HEK293 (cell line): ENCODE results near the gene RNU1-3.
"Not testable (repeated sequence)": the region's sequence is repeated elsewhere in the genome, so short reads cannot be mapped to it uniquely, and the experiment has no call there.

ENCODE experiments used
- CTCF ChIA-PET: fragments of 350-600 bp; formaldehyde crosslinking; extraction: SDS; loops from one replicate; lab custom pipeline; 2021; ENCODE audit warnings: antibody characterized with exemption; lab: Yijun Ruan, JAX
- POLR2A ChIA-PET: fragments of 300-600 bp; formaldehyde crosslinking; extraction: SDS; loops from one replicate; lab custom pipeline; 2020; ENCODE audit warnings: antibody characterized with exemption, inconsistent platforms; lab: Yijun Ruan, JAX
- H3K27ac ChIP-seq: fragments of 200-500 bp; sonication (Bioruptor generic); 2 replicates; pipeline ENCODE4 v1.5.1; 2014; ENCODE audit warnings: low read depth, low read length, control low read depth, inconsistent platforms; ENCODE audit errors: extremely low read depth
- H3K36me3 ChIP-seq, 2 experiments: fragments of 200-500 bp in 1 of 2; sonication (Bioruptor generic) in 1 of 2; 1 replicate in 1 of 2; 2 replicates in 1 of 2; pipeline ENCODE4 v1.5.1; 2014 to 2017; ENCODE audit warnings: inconsistent platforms in 2 of 2, low read length in 2 of 2; ENCODE audit not compliant: control insufficient read depth in 2 of 2, insufficient read depth in 1 of 2
- H3K4me1 ChIP-seq: fragments of 200-500 bp; sonication (Bioruptor generic); 2 replicates; pipeline ENCODE4 v1.5.1; 2014; ENCODE audit warnings: mild to moderate bottlenecking, low read length, inconsistent platforms; ENCODE audit not compliant: control insufficient read depth, insufficient read depth
- H3K4me3 ChIP-seq: 2 replicates; pipeline ENCODE4 v1.5.1; 2011; ENCODE audit warnings: low read depth, mild to moderate bottlenecking, control low read depth, low read length, moderate library complexity
- H3K9me3 ChIP-seq: fragments of 200-500 bp; sonication (Bioruptor generic); 2 replicates; pipeline ENCODE4 v1.5.1; 2014; ENCODE audit warnings: low read depth, low read length, inconsistent platforms; ENCODE audit not compliant: control insufficient read depth, insufficient read depth
- GLIS1 ChIP-seq: fragments of 450-650 bp; formaldehyde crosslinking; IDR thresholded peaks from 2 replicates; pipeline ENCODE4 v1.5.1; 2016; ENCODE audit warnings: missing biosample characterization, missing genetic modification characterization
- KLF1 ChIP-seq: fragments of 450-650 bp; formaldehyde crosslinking; IDR thresholded peaks from 2 replicates; pipeline ENCODE4 v1.5.1; 2016; ENCODE audit warnings: missing biosample characterization, missing genetic modification characterization
- ZNF391 ChIP-seq: fragments of 450-650 bp; formaldehyde crosslinking; IDR thresholded peaks from 2 replicates; pipeline ENCODE4 v1.5.1; 2016; ENCODE audit warnings: low read depth, missing biosample characterization, missing genetic modification characterization, borderline replicate concordance
- ZNF664 ChIP-seq: fragments of 450-650 bp; formaldehyde crosslinking; IDR thresholded peaks from 2 replicates; pipeline ENCODE4 v1.5.1; 2016; ENCODE audit warnings: missing biosample characterization, missing genetic modification characterization
- TF ChIP-seq, protein P1 (sequence below): fragments of 450-650 bp; formaldehyde crosslinking; IDR thresholded peaks from 2 replicates; pipeline ENCODE4 v1.5.1; 2016; ENCODE audit warnings: missing biosample characterization, missing genetic modification characterization
- TF ChIP-seq, protein P2 (sequence below): fragments of 450-650 bp; formaldehyde crosslinking; optimal IDR thresholded peaks from 2 replicates; pipeline ENCODE3; 2016; ENCODE audit warnings: missing biosample characterization, mild to moderate bottlenecking, missing genetic modification characterization

Gene RNU1-3

DNA sequence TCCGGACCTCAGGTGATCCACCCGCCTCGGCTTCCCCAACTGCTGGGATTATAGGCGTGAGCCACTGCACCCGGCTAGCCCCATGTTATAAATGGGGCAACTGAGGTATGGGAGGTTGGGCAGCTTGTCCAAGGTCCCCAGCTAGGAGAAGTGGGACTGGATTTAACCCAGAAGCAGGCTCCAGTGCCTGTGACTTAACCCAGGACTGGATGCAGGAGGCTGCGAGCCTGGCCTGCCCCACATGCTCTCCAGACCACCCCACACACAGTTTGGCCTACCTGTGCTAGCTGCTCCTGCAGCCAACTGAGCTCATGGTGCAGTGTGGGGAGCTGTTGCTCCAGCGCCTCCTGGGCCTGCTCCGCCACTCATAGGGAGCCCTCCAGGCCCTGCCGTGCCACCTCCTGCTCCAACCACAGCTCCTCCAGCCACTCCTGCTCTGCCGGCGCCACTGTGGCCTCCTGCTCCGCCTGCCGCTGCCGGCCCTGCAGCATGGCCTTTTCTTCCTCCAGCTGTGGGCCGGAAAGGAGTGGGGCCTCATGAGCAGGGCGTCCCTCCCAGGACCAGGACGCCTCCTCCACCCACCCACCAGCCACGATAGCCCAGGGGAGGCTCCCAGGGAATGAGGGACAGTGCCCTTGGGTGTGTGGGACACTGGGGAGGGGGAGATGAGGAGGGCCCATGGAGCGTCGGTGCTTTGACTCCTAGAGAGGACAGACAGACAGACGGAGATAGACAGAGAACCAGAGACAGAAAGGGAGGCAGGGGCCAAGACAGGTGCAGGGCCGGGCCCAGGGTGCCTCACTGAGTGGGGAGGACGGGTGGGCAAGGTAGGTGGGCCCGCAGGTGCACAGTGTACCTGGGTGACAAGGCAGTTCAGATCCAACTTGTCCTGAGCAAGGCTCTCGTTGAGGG, 41.0 kb downstream of the RNU1-3 start (continued):
- TF ChIP-seq, protein P1, sequence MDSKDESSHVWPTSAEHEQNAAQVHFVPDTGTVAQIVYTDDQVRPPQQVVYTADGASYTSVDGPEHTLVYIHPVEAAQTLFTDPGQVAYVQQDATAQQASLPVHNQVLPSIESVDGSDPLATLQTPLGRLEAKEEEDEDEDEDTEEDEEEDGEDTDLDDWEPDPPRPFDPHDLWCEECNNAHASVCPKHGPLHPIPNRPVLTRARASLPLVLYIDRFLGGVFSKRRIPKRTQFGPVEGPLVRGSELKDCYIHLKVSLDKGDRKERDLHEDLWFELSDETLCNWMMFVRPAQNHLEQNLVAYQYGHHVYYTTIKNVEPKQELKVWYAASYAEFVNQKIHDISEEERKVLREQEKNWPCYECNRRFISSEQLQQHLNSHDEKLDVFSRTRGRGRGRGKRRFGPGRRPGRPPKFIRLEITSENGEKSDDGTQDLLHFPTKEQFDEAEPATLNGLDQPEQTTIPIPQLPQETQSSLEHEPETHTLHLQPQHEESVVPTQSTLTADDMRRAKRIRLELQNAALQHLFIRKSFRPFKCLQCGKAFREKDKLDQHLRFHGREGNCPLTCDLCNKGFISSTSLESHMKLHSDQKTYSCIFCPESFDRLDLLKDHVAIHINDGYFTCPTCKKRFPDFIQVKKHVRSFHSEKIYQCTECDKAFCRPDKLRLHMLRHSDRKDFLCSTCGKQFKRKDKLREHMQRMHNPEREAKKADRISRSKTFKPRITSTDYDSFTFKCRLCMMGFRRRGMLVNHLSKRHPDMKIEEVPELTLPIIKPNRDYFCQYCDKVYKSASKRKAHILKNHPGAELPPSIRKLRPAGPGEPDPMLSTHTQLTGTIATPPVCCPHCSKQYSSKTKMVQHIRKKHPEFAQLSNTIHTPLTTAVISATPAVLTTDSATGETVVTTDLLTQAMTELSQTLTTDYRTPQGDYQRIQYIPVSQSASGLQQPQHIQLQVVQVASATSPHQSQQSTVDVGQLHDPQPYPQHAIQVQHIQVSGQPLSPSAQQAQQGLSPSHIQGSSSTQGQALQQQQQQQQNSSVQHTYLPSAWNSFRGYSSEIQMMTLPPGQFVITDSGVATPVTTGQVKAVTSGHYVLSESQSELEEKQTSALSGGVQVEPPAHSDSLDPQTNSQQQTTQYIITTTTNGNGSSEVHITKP (tag by site-specific recombination), result no peak

DNA sequence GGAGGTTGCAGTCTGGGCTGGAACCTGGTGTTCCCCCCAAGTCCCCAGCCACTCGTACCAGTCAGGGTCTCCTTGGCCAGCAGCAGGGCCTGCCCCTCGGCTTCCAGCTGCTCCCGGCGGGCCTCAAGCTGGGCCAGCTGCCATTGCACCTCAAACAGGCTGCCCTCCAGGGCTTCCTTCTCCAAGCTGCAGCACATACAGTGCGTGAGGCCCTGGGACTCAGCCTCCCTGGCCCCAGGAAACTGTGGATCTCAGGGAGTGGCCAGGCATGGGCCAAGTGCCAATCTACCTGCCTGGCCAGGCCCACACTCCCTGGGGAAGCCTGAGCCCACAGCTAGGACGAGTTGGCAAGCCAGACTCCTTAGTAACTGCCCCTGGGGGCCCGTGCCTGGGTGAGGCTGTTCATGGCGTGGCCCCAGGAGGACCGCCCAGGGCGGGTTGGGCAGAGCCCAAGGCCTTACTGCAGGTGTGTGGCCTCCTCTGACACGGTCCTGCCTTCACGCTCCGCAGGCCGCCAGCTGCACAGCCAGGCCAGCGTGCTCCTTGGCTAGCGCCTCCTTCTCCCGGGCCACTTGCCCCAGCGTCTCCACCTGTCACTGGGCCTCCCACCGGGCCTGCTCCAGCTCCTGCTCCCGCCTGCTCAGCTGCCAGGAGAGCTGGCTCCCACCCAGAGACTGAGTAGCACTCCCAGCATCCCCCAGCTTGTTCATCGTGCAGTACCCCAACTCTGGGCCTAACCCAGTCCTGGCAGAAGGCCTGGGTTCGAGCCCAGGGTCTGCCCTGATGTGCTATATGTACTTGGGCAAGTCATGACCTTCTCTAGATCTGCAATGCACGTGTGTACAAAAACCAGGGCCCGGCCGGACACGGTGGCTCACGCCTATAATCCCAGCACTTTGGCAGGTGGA, 42.7 kb downstream of the RNU1-3 start:
- not testable (repeated sequence) for H3K4me3 ChIP-seq
- TF ChIP-seq, protein P2, sequence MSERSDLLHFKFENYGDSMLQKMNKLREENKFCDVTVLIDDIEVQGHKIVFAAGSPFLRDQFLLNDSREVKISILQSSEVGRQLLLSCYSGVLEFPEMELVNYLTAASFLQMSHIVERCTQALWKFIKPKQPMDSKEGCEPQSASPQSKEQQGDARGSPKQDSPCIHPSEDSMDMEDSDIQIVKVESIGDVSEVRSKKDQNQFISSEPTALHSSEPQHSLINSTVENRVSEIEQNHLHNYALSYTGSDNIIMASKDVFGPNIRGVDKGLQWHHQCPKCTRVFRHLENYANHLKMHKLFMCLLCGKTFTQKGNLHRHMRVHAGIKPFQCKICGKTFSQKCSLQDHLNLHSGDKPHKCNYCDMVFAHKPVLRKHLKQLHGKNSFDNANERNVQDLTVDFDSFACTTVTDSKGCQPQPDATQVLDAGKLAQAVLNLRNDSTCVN, result peak; percentile 22
- TF ChIP-seq KLF1 (tag by site-specific recombination) (peak; percentile 85), GLIS1 (tag by site-specific recombination) (0 out of 2 replicates have a peak, but pooled peaks have one; percentile 15)
- TF ChIP-seq, all 188 proteins: peak for 3; not testable (repeated sequence) for 185
- ChIA-PET CTCF (interaction anchor here (0.6 to 2.2 kb wide), 23 partner anchors 8 to 614 kb away, joined by 3 to 22 read pairs (median 5); partner anchors contain the start of gene NBPF1), POLR2A (interaction anchor here (0.6 to 0.8 kb wide), 3 partner anchors 9 to 83 kb away, joined by 3 to 5 read pairs (median 4); no protein-coding TSS in a partner anchor)
- peaks cover 0 to 84% of the 10 kb centered on the region in 2 experiments; a peak in 2 of 3 replicates for H3K36me3 ChIP-seq
- not testable (repeated sequence) for H3K27ac ChIP-seq, H3K9me3 ChIP-seq, H3K4me1 ChIP-seq

DNA sequence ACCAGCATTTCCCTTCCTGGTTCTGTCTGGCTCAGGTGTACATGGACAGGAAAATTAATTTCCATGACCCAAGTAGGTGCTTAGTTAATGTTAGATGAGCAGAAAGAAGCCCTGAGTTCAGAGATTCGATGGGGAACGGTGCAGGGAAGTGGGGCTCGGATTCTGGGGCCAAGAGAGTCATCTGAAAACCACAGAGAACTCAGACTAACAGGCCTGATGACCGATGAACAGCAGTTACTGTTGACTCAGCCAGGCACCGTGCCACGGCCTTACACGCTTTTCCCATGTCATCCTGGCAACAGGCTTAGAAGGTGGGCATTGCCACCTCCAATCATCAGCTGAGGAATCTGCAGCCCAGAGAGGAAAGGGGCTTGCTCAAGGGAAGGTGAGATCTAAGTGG, 43.4 kb downstream of the RNU1-3 start:
- POLR2A ChIA-PET, H3K4me1 ChIP-seq, H3K4me3 ChIP-seq: not testable (repeated sequence)
- CTCF ChIA-PET, result interaction anchor here (0.7 to 3.1 kb wide), 6 partner anchors 10 to 277 kb away, joined by 3 to 29 read pairs (median 4); partner anchors contain the start of gene NBPF1
- TF ChIP-seq ZNF664 (tag by site-specific recombination), result peak; percentile 92
- TF ChIP-seq, all 188 proteins: peak for 1; not testable (repeated sequence) for 187
- peaks cover 0 to 83% of the 10 kb centered on the region in 2 experiments for H3K36me3 ChIP-seq
- not testable (repeated sequence) for H3K27ac ChIP-seq, H3K9me3 ChIP-seq

DNA sequence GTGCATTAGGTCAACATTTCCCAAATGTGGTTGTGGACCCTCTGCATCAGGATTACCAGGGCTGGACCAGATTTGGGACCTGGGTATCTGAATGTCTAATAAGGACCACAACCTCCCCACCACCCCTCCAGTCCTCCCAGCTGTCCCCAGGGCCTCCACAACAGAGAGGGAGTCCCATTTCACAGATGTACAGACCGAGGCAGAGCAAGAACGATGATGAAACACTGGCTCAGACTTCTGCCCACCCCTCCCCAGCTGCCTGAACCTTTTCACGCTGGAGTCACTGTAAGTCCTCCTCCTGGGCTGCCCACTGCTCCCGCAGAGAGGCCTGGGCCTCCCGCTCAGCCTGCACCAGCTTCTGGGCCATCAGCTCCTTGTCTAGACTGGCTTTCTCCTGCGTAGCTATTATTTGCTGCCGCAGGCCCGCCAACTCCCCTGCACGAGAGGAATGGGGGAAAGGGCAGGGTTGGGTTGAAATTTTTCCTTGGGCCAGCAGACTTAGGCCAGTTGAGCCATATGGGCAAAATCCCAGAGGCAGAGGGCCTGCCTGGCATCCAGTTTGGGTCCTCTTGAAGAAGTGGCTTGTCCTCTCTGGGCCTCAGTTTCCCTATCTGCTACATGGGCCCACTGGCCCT, 45.0 kb downstream of the RNU1-3 start:
- POLR2A ChIA-PET, result interaction anchor here (1.3 kb wide), 2 partner anchors 12 to 17 kb away, joined by 3 to 5 read pairs; no protein-coding TSS in a partner anchor
- 0 out of 2 replicates have a peak, but pooled peaks have one; percentile 46 for TF ChIP-seq ZNF391 (tag by site-specific recombination)
- H3K9me3 ChIP-seq, H3K27ac ChIP-seq, H3K4me3 ChIP-seq, H3K4me1 ChIP-seq: not testable (repeated sequence)
- CTCF ChIA-PET, result interaction anchor here (0.6 to 3.1 kb wide), 27 partner anchors 7 to 540 kb away, joined by 3 to 29 read pairs (median 7); partner anchors contain the start of genes NBPF1 and NECAP2
- H3K36me3 ChIP-seq, result peaks cover 0 to 82% of the 10 kb centered on the region in 2 experiments
